GM19351 (cell line): ENCODE data around the gene SLC25A1.
A peak's percentile ranks its signal among the peaks of the same experiment; 100 is the strongest.

ENCODE experiments used
- ATAC-seq: cut with Tn5 transposase; IDR thresholded peaks from one replicate; pipeline ENCODE4 v1.9.1; 2021; ENCODE audit warnings: mild to moderate bottlenecking, moderate library complexity; ENCODE audit not compliant: unreplicated experiment

SLC25A1 gene

GRCh38 chr22:19181786-19182471 is 3.4 kb upstream of the SLC25A1 start:
- ATAC-seq = no peak

GRCh38 chr22:19180740-19181410 is 2.3 kb upstream of the SLC25A1 start:
- ATAC-seq = no peak

- no peak for ATAC-seq
Observed at GRCh38 chr22:19180234-19180633, 1.7 kb upstream of the SLC25A1 start.

- ATAC-seq = peak; percentile 55
Observed at GRCh38 chr22:19179497-19180048, 1.0 kb upstream of the SLC25A1 start.

GRCh38 chr22:19178065-19178656 is 375 bp downstream of the SLC25A1 start:
- ATAC-seq = peak; percentile 24

DNA sequence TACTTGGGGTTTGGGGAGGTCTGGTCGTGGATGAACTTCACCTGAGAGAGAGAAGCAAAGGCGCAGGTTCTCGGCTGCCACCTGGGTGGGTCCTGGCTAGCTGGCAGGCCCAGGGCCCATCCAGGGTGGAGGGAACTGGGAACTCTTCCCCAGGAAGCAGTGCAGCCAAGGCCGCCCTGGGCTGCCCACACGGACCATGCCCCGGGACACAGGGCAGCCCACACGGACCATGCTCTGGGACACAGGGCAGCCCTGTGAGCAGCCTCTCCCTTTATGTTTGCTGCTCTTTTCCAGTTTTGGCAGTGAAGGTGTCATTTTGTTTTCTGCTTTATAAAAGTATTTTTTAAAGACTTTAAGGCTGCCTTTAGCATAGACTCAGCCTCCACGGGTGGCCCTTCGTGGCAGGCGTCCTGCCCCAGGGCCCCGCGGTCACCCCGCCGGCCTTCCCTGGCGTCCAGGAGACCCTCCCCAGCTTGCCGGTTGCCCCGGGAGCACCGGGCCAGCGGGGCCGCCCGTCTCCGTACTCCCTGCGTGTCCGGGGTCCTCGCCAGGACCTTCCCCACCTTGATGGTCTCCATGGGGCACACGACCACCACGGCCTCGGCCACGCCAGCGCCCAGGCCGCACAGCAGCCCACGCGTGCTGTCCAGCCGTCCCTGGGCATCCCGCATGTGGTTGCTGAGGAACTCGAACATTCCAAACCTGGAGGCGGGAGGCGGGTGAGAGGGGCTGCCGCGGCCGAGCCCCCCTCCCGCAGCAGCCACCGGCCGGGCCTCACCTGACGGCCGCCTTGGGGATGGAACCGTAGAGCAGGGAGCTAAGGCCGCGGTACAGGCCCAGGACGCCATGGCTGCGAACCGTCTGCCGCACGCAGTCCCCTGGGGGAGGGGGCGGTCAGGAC is 1.1 kb downstream of the SLC25A1 start:
- ATAC-seq = no peak

- ATAC-seq = no peak
Observed at GRCh38 chr22:19176732-19177131, 1.8 kb downstream of the SLC25A1 start.

- ATAC-seq = no peak
Observed at GRCh38 chr22:19176175-19176643, 2.3 kb downstream of the SLC25A1 start.

GRCh38 chr22:19175602-19176174 is 2.8 kb downstream of the SLC25A1 start:
- no peak for ATAC-seq

- ATAC-seq = no peak
Observed at GRCh38 chr22:19175026-19175601, 3.4 kb downstream of the SLC25A1 start.

- ATAC-seq = no peak
Observed at GRCh38 chr22:19174106-19175025, 4.2 kb downstream of the SLC25A1 start.

DNA sequence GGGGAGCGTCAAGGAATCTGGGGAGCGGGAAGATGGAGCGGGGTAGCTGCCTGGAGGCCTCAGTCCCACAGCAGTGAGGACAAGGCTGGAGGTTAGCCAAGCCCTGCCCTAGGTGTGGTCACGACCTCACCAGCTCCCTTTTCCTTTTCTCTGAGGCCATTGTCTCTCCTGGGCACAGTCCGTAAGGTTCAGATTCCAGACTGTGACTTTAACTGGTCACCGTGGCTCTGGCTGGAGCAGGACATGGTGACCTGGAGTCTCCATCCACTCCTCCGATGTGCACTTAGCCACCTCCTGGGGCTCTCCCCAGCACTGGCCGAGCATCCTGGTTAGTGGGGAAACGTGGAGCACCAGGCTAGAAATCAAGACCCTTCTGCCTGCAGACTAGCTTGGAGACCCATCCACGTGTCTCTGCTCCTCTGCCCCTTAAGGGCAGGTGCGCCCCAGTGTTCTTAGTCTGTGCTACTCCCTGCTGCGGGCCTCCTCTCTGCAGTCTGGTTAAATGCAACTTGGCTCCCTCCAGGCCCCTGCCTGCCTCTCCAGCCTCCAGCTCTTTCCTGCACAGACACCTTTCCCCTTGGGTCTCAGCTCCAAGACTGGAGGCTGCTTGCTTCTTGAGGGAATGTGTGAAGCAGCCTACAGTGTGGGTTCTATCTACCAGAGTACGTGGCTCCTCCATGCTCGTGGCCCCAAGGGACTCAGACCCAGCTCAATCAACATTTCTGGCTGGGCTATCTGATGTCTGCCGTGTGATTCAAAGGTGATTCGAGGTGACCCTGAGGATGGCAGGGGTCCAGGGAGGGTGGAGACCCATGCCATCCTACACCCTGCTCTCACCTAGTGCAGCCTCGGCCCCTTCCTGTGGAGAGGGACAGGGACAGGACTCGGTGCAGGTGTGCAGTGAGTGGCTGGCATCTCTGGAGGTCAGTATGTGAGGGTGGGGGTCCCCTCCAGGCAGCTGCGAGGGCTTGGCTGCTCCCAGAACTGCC is 5.2 kb downstream of the SLC25A1 start:
- ATAC-seq = no peak

DNA sequence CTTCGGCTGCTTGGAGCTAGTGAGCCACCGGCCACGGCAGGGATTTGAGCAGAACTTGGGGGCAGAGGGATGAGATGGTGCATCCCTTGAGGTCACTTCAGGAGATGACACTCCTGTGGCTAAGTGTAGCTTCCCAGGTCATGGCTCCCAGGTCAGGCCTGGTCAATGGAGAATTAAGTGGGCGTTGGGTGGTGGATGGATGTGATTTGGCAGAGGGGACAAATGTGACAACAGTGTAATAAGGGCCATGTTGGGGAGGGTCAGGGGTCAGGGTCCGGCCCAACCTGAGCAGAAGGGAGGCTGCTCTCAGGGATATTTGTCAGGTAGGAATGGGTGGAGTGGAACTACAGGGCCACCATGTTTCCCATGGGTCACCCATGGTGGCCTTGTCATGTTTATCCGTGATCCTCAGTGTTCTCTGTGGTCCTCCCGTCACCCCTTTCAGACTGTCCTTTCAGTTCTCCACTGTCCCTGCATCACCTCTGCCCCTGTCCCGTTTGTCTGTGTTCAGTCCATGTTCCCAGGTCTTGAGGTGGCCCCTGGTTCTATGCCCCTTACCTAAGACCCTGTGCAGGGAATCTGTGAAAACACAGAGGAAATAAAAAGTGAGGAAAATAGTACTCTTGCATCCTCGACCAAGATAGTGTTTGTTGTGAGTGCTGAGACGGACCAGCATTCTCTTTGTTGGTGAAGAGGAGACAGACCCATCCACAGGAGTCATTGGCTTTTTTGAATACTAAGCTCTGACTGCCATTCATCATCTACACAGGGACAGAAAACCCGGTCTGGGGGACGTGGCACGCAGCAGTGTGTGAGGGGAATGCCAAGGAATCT is 6.1 kb downstream of the SLC25A1 start:
- ATAC-seq = no peak

- no peak for ATAC-seq
Observed at GRCh38 chr22:19169947-19170318, 8.6 kb downstream of the SLC25A1 start.

- no peak for ATAC-seq
Observed at GRCh38 chr22:19169002-19169946, 9.3 kb downstream of the SLC25A1 start.
